ENCODE results near the gene HOXB3. TPM values are rescaled to one million over a fixed set of nuclear protein-coding genes. Genes with fewer than 3 reads are reported as not detected.

Gene HOXB3
- polyA plus RNA-seq, 1 of the 3 experiments (the other 2 are of a cell fraction), result 0.46 TPM

DNA sequence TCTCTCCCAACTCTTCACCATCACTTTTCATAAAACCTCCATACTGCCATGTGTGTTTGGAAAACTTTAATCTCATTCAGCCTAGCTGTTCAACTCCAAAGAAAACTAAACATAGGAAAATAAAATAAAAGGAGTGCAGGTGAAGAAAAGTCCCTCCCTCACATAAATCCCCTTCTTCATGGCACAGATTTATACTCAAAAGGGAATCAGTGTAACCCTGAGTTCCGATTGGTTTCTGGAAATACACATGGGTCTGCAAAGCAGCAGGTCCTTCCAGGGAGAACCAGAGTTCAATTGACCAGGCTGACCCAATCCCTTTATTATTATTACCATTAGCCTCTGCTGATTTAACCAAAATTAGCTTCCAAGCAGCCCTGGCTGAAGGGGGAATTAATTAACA, 36.2 kb downstream of the HOXB3 start:
- ChIA-PET POLR2A (no interaction called here), CTCF (interaction anchor here (0.7 to 2.0 kb wide), 2 partner anchors 39 to 59 kb away, joined by 3 to 10 read pairs; no protein-coding TSS in a partner anchor)
- H4K20me1 ChIP-seq (ENCODE audit: insufficient read depth), result peaks cover 2% of the 10 kb centered on the region; the same call in 1 of the 2 replicates
- H3F3A ChIP-seq (replicated peaks; ENCODE audit: insufficient read depth), result peaks cover 4% of the 10 kb centered on the region
- H3K9me2 ChIP-seq, result no peaks in the 10 kb centered on the region
- no peaks in the 10 kb centered on the region for H3K36me3 ChIP-seq (replicated peaks in 1 of 2; ENCODE audit: control insufficient read depth in 1 of 2, insufficient read depth in 2 of 2, low read length in 1 of 2)
- no peak overlapping the region for H2AFZ ChIP-seq (ENCODE audit: low read depth)
- TF ChIP-seq, protein P1, sequence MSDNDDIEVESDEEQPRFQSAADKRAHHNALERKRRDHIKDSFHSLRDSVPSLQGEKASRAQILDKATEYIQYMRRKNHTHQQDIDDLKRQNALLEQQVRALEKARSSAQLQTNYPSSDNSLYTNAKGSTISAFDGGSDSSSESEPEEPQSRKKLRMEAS (IDR thresholded peaks at IDR 0.05; ENCODE audit: low read depth), result no peak
- no peak for DNase-seq
- no peaks in the 10 kb centered on the region for H3K4me1 ChIP-seq (ENCODE audit: control insufficient read depth in 1 of 2, insufficient read depth in 2 of 2, low read depth in 1 of 2, low read length in 1 of 2)
- no peaks in the 10 kb centered on the region for H3K9me3 ChIP-seq
- whole genome bisulfite sequencing (ENCODE audit: low lambda C conversion rate), result 14% methylated on average over 1 of the region's 1 CpG
- H3K4me3 ChIP-seq (ENCODE audit: low read depth in 2 of 2, low read length in 1 of 2), result no peak overlapping the region
- peaks cover 94% of the 10 kb centered on the region for H3K27me3 ChIP-seq (ENCODE audit: insufficient read depth)
- H3K79me2 ChIP-seq (ENCODE audit: insufficient read depth), result no peaks in the 10 kb centered on the region
- no peak overlapping the region for H3K27ac ChIP-seq (ENCODE audit: low read depth in 2 of 2, low read length in 1 of 2)
- H3K4me2 ChIP-seq, result no peak overlapping the region
- no peak overlapping the region for H3K9ac ChIP-seq

DNA sequence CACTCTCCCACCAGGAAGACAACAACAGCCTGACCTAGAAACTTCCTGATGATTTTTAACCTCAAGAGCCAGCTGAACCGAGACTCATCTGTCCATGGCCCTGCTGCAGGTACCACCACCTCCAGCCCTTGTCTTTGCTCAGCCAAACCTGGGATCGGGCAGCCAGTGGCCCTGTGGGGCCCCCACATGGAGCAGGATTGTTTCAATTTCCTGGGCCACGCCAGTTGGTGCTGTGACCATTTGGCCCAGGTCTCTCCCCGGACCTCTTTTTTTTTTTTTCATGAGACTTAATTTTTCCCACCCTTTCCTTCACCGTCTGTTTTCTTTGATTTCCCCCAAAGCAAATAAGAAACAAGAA, 36.9 kb downstream of the HOXB3 start:
- Histone ChIP-seq H2AFZ (ENCODE audit: low read depth) (no peak overlapping the region), H3K9ac (no peak overlapping the region), H3K9me2 (no peaks in the 10 kb centered on the region), H4K20me1 (ENCODE audit: insufficient read depth) (peaks cover 2% of the 10 kb centered on the region; the same call in 1 of the 2 replicates), H3K4me1 (ENCODE audit: control insufficient read depth in 1 of 2, insufficient read depth in 2 of 2, low read depth in 1 of 2, low read length in 1 of 2) (no peaks in the 10 kb centered on the region), H3K9me3 (no peaks in the 10 kb centered on the region), H3K79me2 (ENCODE audit: insufficient read depth) (no peaks in the 10 kb centered on the region), H3K27ac (ENCODE audit: low read depth in 2 of 2, low read length in 1 of 2) (no peak overlapping the region), H3K4me3 (ENCODE audit: low read depth in 2 of 2, low read length in 1 of 2) (no peak overlapping the region), H3K4me2 (no peak overlapping the region), H3K27me3 (ENCODE audit: insufficient read depth) (peaks cover 94% of the 10 kb centered on the region), H3F3A (replicated peaks; ENCODE audit: insufficient read depth) (peaks cover 4% of the 10 kb centered on the region), H3K36me3 (replicated peaks in 1 of 2; ENCODE audit: control insufficient read depth in 1 of 2, insufficient read depth in 2 of 2, low read length in 1 of 2) (no peaks in the 10 kb centered on the region)
- 13% methylated on average over 5 of the region's 5 CpGs for WGBS (ENCODE audit: low lambda C conversion rate)
- DNase-seq, result no peak
- TF ChIP-seq RCOR1 (IDR thresholded peaks at IDR 0.05; ENCODE audit: low read length) (no peak), FOXM1 (IDR thresholded peaks at IDR 0.05; ENCODE audit: low read depth) (no peak), EP300 (IDR thresholded peaks at IDR 0.05; ENCODE audit: borderline replicate concordance in 1 of 2, low read depth in 1 of 2, low read length in 1 of 2) (no peak), TEAD4 (IDR thresholded peaks at IDR 0.05; ENCODE audit: borderline replicate concordance, insufficient read depth) (no peak), RXRA (IDR thresholded peaks at IDR 0.05; ENCODE audit: borderline replicate concordance, low read depth) (no peak), SIN3A (IDR thresholded peaks at IDR 0.05; ENCODE audit: borderline replicate concordance, low read depth, low read length) (no peak), TAF1 (IDR thresholded peaks at IDR 0.05; ENCODE audit: borderline replicate concordance, low read depth, low read length) (no peak), FOXJ3 (CRISPR knock-in tag; IDR thresholded peaks at IDR 0.05) (no peak), GABPA (IDR thresholded peaks at IDR 0.05; ENCODE audit: low read depth) (no peak), GATA2 (CRISPR knock-in tag; IDR thresholded peaks at IDR 0.05) (no peak)
- TF ChIP-seq, protein P2, sequence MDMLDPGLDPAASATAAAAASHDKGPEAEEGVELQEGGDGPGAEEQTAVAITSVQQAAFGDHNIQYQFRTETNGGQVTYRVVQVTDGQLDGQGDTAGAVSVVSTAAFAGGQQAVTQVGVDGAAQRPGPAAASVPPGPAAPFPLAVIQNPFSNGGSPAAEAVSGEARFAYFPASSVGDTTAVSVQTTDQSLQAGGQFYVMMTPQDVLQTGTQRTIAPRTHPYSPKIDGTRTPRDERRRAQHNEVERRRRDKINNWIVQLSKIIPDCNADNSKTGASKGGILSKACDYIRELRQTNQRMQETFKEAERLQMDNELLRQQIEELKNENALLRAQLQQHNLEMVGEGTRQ (IDR thresholded peaks at IDR 0.05; ENCODE audit: borderline replicate concordance, low read depth, low read length), result no peak
- TF ChIP-seq, protein P3, sequence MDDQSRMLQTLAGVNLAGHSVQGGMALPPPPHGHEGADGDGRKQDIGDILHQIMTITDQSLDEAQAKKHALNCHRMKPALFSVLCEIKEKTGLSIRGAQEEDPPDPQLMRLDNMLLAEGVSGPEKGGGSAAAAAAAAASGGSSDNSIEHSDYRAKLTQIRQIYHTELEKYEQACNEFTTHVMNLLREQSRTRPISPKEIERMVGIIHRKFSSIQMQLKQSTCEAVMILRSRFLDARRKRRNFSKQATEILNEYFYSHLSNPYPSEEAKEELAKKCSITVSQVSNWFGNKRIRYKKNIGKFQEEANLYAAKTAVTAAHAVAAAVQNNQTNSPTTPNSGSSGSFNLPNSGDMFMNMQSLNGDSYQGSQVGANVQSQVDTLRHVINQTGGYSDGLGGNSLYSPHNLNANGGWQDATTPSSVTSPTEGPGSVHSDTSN (IDR thresholded peaks at IDR 0.05), result no peak
- TF ChIP-seq, protein P4, sequence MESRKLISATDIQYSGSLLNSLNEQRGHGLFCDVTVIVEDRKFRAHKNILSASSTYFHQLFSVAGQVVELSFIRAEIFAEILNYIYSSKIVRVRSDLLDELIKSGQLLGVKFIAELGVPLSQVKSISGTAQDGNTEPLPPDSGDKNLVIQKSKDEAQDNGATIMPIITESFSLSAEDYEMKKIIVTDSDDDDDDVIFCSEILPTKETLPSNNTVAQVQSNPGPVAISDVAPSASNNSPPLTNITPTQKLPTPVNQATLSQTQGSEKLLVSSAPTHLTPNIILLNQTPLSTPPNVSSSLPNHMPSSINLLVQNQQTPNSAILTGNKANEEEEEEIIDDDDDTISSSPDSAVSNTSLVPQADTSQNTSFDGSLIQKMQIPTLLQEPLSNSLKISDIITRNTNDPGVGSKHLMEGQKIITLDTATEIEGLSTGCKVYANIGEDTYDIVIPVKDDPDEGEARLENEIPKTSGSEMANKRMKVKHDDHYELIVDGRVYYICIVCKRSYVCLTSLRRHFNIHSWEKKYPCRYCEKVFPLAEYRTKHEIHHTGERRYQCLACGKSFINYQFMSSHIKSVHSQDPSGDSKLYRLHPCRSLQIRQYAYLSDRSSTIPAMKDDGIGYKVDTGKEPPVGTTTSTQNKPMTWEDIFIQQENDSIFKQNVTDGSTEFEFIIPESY (IDR thresholded peaks at IDR 0.05; ENCODE audit: borderline replicate concordance, low read depth), result no peak
- TF ChIP-seq, protein P5, sequence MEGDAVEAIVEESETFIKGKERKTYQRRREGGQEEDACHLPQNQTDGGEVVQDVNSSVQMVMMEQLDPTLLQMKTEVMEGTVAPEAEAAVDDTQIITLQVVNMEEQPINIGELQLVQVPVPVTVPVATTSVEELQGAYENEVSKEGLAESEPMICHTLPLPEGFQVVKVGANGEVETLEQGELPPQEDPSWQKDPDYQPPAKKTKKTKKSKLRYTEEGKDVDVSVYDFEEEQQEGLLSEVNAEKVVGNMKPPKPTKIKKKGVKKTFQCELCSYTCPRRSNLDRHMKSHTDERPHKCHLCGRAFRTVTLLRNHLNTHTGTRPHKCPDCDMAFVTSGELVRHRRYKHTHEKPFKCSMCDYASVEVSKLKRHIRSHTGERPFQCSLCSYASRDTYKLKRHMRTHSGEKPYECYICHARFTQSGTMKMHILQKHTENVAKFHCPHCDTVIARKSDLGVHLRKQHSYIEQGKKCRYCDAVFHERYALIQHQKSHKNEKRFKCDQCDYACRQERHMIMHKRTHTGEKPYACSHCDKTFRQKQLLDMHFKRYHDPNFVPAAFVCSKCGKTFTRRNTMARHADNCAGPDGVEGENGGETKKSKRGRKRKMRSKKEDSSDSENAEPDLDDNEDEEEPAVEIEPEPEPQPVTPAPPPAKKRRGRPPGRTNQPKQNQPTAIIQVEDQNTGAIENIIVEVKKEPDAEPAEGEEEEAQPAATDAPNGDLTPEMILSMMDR (IDR thresholded peaks at IDR 0.05), result no peak
- POLR2A ChIA-PET, result no interaction called here
- CTCF ChIA-PET, result no interaction called here
